NCI-H2171 (cell line): Measurements from ENCODE around the gene CEP120.

Experiments used
- DNase-seq: peaks from one replicate; lab custom pipeline; 2025; lab: John Stamatoyannopoulos, UW

Gene CEP120

DNA sequence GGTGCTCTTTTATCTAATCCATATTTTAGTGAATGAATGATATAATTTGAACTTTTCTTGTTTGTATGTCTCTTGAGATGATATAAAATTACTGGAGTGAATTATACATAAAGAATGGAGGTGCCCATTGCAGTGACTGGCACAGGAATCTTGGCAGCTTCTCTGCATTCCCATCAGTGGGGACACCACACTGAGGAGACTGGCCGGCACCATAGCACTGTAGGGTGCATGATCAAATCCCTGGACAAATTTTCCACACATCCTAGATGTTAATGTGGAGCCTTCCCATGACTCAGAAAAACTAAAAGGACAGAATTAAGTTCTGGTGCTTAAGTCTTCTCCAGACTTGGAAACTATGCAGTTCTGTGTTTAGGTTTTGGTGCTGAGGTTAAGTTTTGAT is 124.1 kb downstream of the CEP120 start:
- DNase-seq = no peak

DNA sequence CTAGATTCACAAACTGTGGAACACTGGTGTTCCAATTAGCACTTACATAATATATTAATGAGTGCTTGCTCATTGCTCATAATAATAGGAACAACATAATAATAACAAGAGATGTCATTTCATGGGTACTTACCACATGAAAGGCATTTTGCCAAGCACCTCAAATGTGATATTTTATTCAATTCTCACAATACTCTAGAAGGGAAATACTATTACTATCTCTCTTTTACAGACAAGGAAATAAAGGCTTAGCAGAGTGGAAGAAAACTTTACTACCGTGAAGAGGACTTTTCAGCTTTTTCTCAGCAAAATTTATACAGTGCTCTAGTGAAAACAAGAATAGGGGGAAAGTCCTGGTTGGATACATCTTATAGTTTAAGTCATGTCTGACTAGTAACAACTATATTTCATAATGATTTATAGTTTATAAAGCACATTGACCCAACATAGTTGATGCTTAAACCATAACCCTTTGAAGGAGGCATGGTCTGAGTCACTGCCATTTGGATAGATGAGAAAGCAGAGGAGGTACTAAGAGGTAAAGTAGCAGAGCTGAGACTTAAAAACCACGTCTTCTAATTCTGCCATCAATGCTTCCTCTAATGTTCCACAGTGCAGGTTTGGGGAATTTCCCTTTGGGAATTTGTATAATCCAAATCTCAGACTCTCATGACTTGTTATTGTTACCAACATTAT is 124.7 kb downstream of the CEP120 start:
- DNase-seq = no peak

DNA sequence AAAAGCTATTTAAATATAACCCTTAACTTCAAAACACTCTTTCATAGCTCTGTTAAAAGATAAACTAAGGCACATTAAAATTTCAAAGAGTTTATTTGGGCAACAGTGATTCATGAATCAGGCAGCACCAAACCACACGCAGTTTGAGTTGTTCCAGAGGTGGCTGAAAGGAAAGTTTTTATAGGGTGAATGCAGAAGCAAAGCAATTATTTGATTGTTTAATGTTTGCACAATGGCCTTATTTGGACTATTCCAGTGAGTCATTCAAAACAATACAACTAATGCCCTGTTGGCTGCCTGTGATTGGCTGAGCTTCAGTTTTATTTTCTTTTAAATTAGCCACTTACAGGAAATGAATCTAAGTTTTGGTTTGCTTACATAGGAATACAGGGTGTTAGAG is 125.3 kb downstream of the CEP120 start:
- DNase-seq = no peak

DNA sequence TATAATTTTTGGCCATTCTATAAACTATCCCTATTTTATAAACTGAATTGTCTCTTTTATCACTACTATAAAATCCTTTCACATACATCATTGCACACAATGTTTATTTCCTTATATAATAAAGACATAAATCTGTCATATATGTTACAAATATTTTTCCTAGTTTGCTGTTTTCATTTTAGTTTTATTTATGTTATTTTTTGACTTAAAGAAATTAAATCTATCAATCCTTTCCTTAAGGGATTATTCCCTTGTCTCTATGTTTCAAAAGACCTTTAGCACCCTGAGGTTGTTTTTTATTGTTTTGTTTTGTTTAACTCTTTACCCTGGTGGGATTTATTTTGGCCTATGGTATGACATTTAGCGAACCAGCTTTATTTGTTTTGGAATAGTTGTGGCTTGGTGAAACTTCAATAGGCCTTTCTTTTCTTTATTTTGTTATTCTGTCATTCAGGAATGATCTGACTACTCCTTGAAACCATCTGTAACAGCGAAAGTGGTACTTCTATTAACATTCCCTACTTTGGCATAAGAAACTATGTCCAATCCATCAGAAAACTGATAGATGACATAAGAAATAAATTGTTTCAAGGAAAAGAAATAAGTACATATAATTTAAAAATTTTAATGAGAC is 125.9 kb downstream of the CEP120 start:
- no peak for DNase-seq
